SK-N-SH (cell line): ENCODE data around the gene ASGR1. TPM values are rescaled to one million over a fixed set of nuclear protein-coding genes. Genes with fewer than 3 reads are reported as not detected.
A peak's percentile ranks its signal among the peaks of the same experiment; 100 is the strongest.

Experiments
- CTCF ChIA-PET: fragments of 300-600, 350-600 bp; formaldehyde crosslinking; extraction: SDS; loops from one replicate; lab custom pipeline; 2021; lab: Yijun Ruan, JAX
- POLR2A ChIA-PET: fragments of 350-600 bp; sonication (Branson Sonifier 250); formaldehyde crosslinking; extraction: SDS; loops from one replicate; lab custom pipeline; 2020; ENCODE audit warnings: antibody characterized with exemption, inconsistent platforms; lab: Yijun Ruan, JAX
- DNase-seq: peaks from one replicate; pipeline ENCODE4 v3.0.0; 2012
- H2AFZ ChIP-seq: fragments of 200-600 bp; sonication (generic); 2 replicates; pipeline ENCODE4 v1.8.1; 2016; ENCODE audit warnings: antibody characterized with exemption, mild to moderate bottlenecking, low read depth
- H3F3A ChIP-seq: fragments of 200-600 bp; sonication (generic); replicated peaks from 2 replicates; pipeline ENCODE3; 2016; ENCODE audit warnings: antibody characterized with exemption, mild to moderate bottlenecking; ENCODE audit not compliant: insufficient read depth
- H3K27ac ChIP-seq, 2 experiments: fragments of 200-500 bp in 1 of 2; fragments of 200-600 bp in 1 of 2; sonication (Bioruptor generic) in 1 of 2; sonication (generic), shearing (Covaris generic) in 1 of 2; 2 replicates each; pipeline versions ENCODE4 v1.5.1 to v1.6.1; 2014 to 2016; ENCODE audit warnings: low read depth in 2 of 2, inconsistent platforms in 1 of 2, low read length in 1 of 2, mild to moderate bottlenecking in 1 of 2, mixed read lengths in 1 of 2
- H3K27me3 ChIP-seq: fragments of 200-600 bp; sonication (generic), shearing (Covaris generic); 2 replicates; pipeline ENCODE4 v1.6.1; 2016; ENCODE audit warnings: mixed run types; ENCODE audit not compliant: insufficient read depth
- H3K36me3 ChIP-seq, 2 experiments: fragments of 200-500 bp in 1 of 2; fragments of 200-600 bp in 1 of 2; sonication (Bioruptor generic) in 1 of 2; sonication (generic) in 1 of 2; replicated peaks in 1 of 2; 2 replicates each; pipeline versions ENCODE3 to v1.5.1; 2014 to 2016; ENCODE audit warnings: low read length in 1 of 2, mild to moderate bottlenecking in 1 of 2; ENCODE audit not compliant: insufficient read depth in 2 of 2, control insufficient read depth in 1 of 2
- H3K4me1 ChIP-seq, 2 experiments: fragments of 200-500 bp in 1 of 2; fragments of 200-600 bp in 1 of 2; sonication (Bioruptor generic) in 1 of 2; sonication (generic), shearing (Covaris generic) in 1 of 2; 2 replicates each; pipeline versions ENCODE4 v1.5.1 to v1.6.1; 2014 to 2016; ENCODE audit warnings: low read depth in 1 of 2, low read length in 1 of 2, mixed run types in 1 of 2; ENCODE audit not compliant: insufficient read depth in 2 of 2, control insufficient read depth in 1 of 2
- H3K4me2 ChIP-seq: fragments of 200-600 bp; sonication (generic), shearing (Covaris generic); 2 replicates; pipeline ENCODE4 v1.6.1; 2017; ENCODE audit warnings: mixed run types
- H3K4me3 ChIP-seq, 2 experiments: fragments of 200-500 bp in 1 of 2; fragments of 200-600 bp in 1 of 2; sonication (Bioruptor generic) in 1 of 2; sonication (generic), shearing (Covaris generic) in 1 of 2; 2 replicates each; pipeline versions ENCODE4 v1.5.1 to v1.8.1; 2014 to 2016; ENCODE audit warnings: low read depth in 2 of 2, inconsistent platforms in 1 of 2, low read length in 1 of 2, mild to moderate bottlenecking in 1 of 2, mixed read lengths in 1 of 2, moderate library complexity in 1 of 2
- H3K79me2 ChIP-seq: fragments of 200-600 bp; sonication (generic); 2 replicates; pipeline ENCODE4 v1.8.1; 2017; ENCODE audit warnings: mild to moderate bottlenecking; ENCODE audit not compliant: insufficient read depth
- H3K9ac ChIP-seq: fragments of 200-600 bp; sonication (generic); 2 replicates; pipeline ENCODE4 v1.6.1; 2017; ENCODE audit warnings: mixed run types
- H3K9me2 ChIP-seq: fragments of 200-600 bp; sonication (generic); 2 replicates; pipeline ENCODE4 v1.6.1; 2017; ENCODE audit warnings: mixed run types
- H3K9me3 ChIP-seq: fragments of 200-600 bp; sonication (generic); 2 replicates; pipeline ENCODE4 v1.6.1; 2017; ENCODE audit warnings: mixed run types, mild to moderate bottlenecking, moderate library complexity
- H4K20me1 ChIP-seq: fragments of 200-600 bp; sonication (generic); 2 replicates; pipeline ENCODE4 v1.6.1; 2017; ENCODE audit warnings: mild to moderate bottlenecking, mixed run types; ENCODE audit not compliant: insufficient read depth
- GATA2 ChIP-seq: sonication (generic); formaldehyde crosslinking; IDR thresholded peaks from 2 replicates; pipeline ENCODE4 v1.5.0; 2020; ENCODE audit warnings: mild to moderate bottlenecking, missing genetic modification reagents
- MXI1 ChIP-seq: IDR thresholded peaks from 2 replicates; pipeline ENCODE4 v1.6.1; 2012; ENCODE audit warnings: mild to moderate bottlenecking, low read depth, low read length, improper control_type of control experiment
- POLR2AphosphoS5 ChIP-seq: IDR thresholded peaks from 2 replicates; pipeline ENCODE4 v1.6.1; 2012; ENCODE audit warnings: low read depth, low read length
- TAF1 ChIP-seq: IDR thresholded peaks from 2 replicates; pipeline ENCODE4 v1.6.1; 2012; ENCODE audit warnings: low read depth, mild to moderate bottlenecking, low read length, moderate library complexity, borderline replicate concordance
- WGBS: methylation state at CpG from one replicate; pipeline ENCODE4 v1.1.6; 2017; ENCODE audit warnings: low lambda C conversion rate; 5-methylcytosine and 5-hydroxymethylcytosine counted together
- polyA plus RNA-seq, 3 experiments: library from polyadenylated mRNA; depleted of rRNA; stranded (reverse); fragments of >200 nt; gene quantifications; 2 replicates each; pipeline ENCODE4 v1.2.3, GENCODE V29; 2012
- TF ChIP-seq, protein P1 (sequence below): IDR thresholded peaks from 2 replicates; pipeline ENCODE4; 2012
- TF ChIP-seq, protein P2 (sequence below): IDR thresholded peaks from 2 replicates; pipeline ENCODE4 v1.4.0; 2012; ENCODE audit warnings: low read depth, borderline replicate concordance

The ASGR1 gene
- polyA plus RNA-seq, 1 of the 3 experiments (the other 2 are of a cell fraction): 2.1 TPM

DNA sequence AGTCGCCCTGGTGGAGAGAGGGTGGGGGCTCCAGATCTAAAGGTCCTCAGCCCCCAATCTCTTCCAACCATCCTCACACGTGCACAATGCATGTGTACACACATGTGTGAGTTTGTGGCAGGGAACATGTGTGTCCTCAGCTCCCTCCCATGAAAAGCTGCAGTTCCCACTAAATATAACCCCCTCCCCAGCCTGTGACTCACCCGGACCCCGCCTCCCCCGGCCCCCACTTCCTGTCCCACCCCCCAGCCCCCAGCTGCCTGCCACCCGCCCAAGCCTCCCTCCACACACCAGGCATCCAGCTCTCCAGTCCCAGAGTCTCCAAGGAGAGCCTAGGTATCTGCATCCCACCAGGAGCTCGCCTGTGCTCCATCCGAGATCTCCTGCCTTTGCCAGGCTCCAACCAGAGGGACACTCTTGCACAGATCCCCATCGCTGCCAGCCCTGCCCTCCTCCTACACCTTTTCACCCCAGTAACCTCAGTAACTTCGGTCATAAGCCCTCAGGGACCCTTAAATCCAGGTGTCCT lies 36.5 kb upstream of the ASGR1 start:
- Histone ChIP-seq H3K9ac (peak overlapping the region; percentile 88), H4K20me1 (peaks cover 23% of the 10 kb centered on the region), H3K27ac (peak overlapping the region; percentile 88 to 96), H3K36me3 (peaks cover 0 to under 1% of the 10 kb centered on the region in 2 experiments), H2AFZ (no peak overlapping the region), H3K4me1 (peaks cover 26 to 60% of the 10 kb centered on the region in 2 experiments; a peak in 3 of 4 replicates), H3F3A (peaks cover 46% of the 10 kb centered on the region), H3K4me3 (peak overlapping the region; percentile 61 to 74), H3K4me2 (peak overlapping the region; percentile 97), H3K79me2 (peaks cover 54% of the 10 kb centered on the region), H3K9me2 (no peaks in the 10 kb centered on the region), H3K9me3 (no peaks in the 10 kb centered on the region), H3K27me3 (no peaks in the 10 kb centered on the region)
- peak; percentile 59 for DNase-seq
- CTCF ChIA-PET: interaction anchor here (1.0 to 3.7 kb wide), 8 partner anchors 8 to 193 kb away, joined by 3 to 37 read pairs (median 5); partner anchors contain the start of gene DVL2
- POLR2A ChIA-PET: interaction anchor here (0.9 to 1.3 kb wide), 3 partner anchors 19 to 27 kb away, joined by 3 to 6 read pairs (median 6); partner anchors contain the start of genes DVL2, GABARAP and PHF23
- TF ChIP-seq TAF1 (peak; percentile 42; the same call in 1 of the 2 replicates), POLR2AphosphoS5 (0 out of 2 replicates have a peak, but pooled peaks have one; percentile 27)
- TF ChIP-seq, protein P1, sequence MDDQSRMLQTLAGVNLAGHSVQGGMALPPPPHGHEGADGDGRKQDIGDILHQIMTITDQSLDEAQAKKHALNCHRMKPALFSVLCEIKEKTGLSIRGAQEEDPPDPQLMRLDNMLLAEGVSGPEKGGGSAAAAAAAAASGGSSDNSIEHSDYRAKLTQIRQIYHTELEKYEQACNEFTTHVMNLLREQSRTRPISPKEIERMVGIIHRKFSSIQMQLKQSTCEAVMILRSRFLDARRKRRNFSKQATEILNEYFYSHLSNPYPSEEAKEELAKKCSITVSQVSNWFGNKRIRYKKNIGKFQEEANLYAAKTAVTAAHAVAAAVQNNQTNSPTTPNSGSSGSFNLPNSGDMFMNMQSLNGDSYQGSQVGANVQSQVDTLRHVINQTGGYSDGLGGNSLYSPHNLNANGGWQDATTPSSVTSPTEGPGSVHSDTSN: no peak
- WGBS: 7% methylated on average over 10 of the region's 10 CpGs

DNA sequence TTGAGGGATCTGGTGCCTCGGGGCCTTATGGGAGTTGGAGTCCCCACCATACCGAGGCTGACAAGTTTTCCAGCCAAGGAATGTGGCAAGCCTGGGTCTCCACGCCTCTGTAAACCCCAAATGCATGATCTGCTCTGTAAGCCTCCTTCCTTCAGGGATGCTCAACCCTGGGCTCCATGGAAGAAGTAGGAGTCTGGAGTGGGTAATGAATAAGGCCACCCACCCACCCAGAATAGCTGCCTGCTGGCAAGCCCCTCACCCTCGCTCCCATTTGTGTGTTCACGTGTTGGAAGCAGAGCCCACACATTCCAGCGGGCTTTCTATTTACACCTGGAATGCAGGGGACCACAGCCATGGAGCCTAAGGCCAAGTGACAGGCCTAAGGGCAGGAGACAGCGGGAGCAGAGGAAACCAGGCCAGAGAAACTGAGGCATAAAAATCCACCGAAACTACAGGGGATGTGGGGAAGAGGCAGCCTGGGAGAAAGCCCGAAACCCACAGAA lies 36.0 kb upstream of the ASGR1 start:
- Histone ChIP-seq H3K4me2 (peak overlapping the region; percentile 97), H3K9ac (peak overlapping the region; percentile 58; the same call in 1 of the 2 replicates), H3K9me3 (no peaks in the 10 kb centered on the region), H3F3A (peaks cover 41% of the 10 kb centered on the region), H3K36me3 (no peaks in the 10 kb centered on the region), H3K4me1 (peaks cover 26 to 55% of the 10 kb centered on the region in 2 experiments; a peak in 3 of 4 replicates), H4K20me1 (peaks cover 28% of the 10 kb centered on the region), H3K4me3 (peak overlapping the region; percentile 56 to 64), H2AFZ (no peak overlapping the region), H3K9me2 (no peaks in the 10 kb centered on the region), H3K79me2 (peaks cover 54% of the 10 kb centered on the region), H3K27me3 (no peaks in the 10 kb centered on the region), H3K27ac (peak overlapping the region; percentile 88 to 96)
- POLR2A ChIA-PET: interaction anchor here (0.9 to 1.7 kb wide), 6 partner anchors 9 to 202 kb away, joined by 3 to 6 read pairs (median 5); partner anchors contain the start of genes DVL2, GABARAP, PHF23 and RNASEK
- DNase-seq: no peak
- CTCF ChIA-PET: interaction anchor here (1.0 to 3.7 kb wide), 10 partner anchors 8 to 170 kb away, joined by 3 to 37 read pairs (median 6); partner anchors contain the start of genes DVL2 and GABARAP
- WGBS: 11% methylated on average over 9 of the region's 9 CpGs
- no peak; the same call in 1 of the 2 replicates for TF ChIP-seq MXI1
- no peak for TF ChIP-seq GATA2 (CRISPR knock-in tag)
- TF ChIP-seq, protein P2, sequence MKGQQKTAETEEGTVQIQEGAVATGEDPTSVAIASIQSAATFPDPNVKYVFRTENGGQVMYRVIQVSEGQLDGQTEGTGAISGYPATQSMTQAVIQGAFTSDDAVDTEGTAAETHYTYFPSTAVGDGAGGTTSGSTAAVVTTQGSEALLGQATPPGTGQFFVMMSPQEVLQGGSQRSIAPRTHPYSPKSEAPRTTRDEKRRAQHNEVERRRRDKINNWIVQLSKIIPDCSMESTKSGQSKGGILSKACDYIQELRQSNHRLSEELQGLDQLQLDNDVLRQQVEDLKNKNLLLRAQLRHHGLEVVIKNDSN: no peak
